Breast epithelium (tissue), 3 donors: ENCODE data around the gene PTTG1IP.

Experiments used
- POLR2A ChIP-seq: fragments of 450-650 bp; IDR thresholded peaks from one replicate; pipeline ENCODE4 v1.6.1; 2016; ENCODE audit warnings: antibody characterized with exemption, mild to moderate bottlenecking, moderate library complexity
- POLR2AphosphoS5 ChIP-seq, 3 donors: sonication (generic); formaldehyde crosslinking; IDR thresholded peaks; one replicate each; pipeline ENCODE4 v1.6.1; 2017; ENCODE audit warnings: antibody characterized with exemption in 3 of 3
- TF ChIP-seq, protein P1 (sequence below), 3 donors: fragments of 450-650 bp; IDR thresholded peaks; one replicate each; pipeline ENCODE4 v1.5.1; 2016 to 2017; ENCODE audit warnings: antibody characterized with exemption in 3 of 3, mild to moderate bottlenecking in 3 of 3, moderate library complexity in 3 of 3

- TF ChIP-seq, protein P1, sequence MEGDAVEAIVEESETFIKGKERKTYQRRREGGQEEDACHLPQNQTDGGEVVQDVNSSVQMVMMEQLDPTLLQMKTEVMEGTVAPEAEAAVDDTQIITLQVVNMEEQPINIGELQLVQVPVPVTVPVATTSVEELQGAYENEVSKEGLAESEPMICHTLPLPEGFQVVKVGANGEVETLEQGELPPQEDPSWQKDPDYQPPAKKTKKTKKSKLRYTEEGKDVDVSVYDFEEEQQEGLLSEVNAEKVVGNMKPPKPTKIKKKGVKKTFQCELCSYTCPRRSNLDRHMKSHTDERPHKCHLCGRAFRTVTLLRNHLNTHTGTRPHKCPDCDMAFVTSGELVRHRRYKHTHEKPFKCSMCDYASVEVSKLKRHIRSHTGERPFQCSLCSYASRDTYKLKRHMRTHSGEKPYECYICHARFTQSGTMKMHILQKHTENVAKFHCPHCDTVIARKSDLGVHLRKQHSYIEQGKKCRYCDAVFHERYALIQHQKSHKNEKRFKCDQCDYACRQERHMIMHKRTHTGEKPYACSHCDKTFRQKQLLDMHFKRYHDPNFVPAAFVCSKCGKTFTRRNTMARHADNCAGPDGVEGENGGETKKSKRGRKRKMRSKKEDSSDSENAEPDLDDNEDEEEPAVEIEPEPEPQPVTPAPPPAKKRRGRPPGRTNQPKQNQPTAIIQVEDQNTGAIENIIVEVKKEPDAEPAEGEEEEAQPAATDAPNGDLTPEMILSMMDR (IDR thresholded peaks at IDR 0.05), result no peak
- TF ChIP-seq POLR2A (peak; percentile 47), POLR2AphosphoS5 (IDR thresholded peaks at IDR 0.05) (peak; percentile 45 to 78 (median 45))
Observed at GRCh38 chr21:44873356-44874239, at the start of gene PTTG1IP.
